HepG2 (cell line): Measurements from ENCODE around the gene EGFLAM.

Source experiments
- ATF7 ChIP-seq, 2 experiments: fragments of 450-650 bp in 1 of 2; sonication (generic) in 1 of 2; formaldehyde crosslinking in 1 of 2; IDR thresholded peaks; 2 replicates each; pipeline versions ENCODE4 v1.4.0 to v1.6.1; 2016 to 2020; ENCODE audit warnings: antibody characterized with exemption in 1 of 2, mild to moderate bottlenecking in 1 of 2, missing genetic modification reagents in 1 of 2
- CTCF ChIP-seq: sonication (generic); formaldehyde crosslinking; IDR thresholded peaks from 2 replicates; pipeline ENCODE4 v1.5.0; 2020; ENCODE audit warnings: mild to moderate bottlenecking, missing genetic modification reagents, moderate library complexity
- ETV5 ChIP-seq: IDR thresholded peaks from 2 replicates; pipeline ENCODE4 v1.6.1; 2018; ENCODE audit warnings: missing biosample characterization, missing genetic modification reagents, inconsistent platforms, borderline replicate concordance
- FOXA1 ChIP-seq, 2 experiments: fragments of 450-650 bp in 1 of 2; sonication (generic) in 1 of 2; formaldehyde crosslinking in 1 of 2; IDR thresholded peaks; 2 replicates each; pipeline versions ENCODE4 v1.4.0 to v1.6.1; 2016 to 2020; ENCODE audit warnings: missing genetic modification reagents in 1 of 2
- HMGXB3 ChIP-seq: sonication (generic); formaldehyde crosslinking; IDR thresholded peaks from 2 replicates; pipeline ENCODE4 v1.4.0; 2020; ENCODE audit warnings: missing genetic modification reagents, borderline replicate concordance
- ZNF331 ChIP-seq: sonication (generic); formaldehyde crosslinking; IDR thresholded peaks from 2 replicates; pipeline ENCODE4 v1.4.0; 2020; ENCODE audit warnings: missing genetic modification reagents
- ZNF674 ChIP-seq: sonication (generic); formaldehyde crosslinking; IDR thresholded peaks from 2 replicates; pipeline ENCODE4 v1.5.0; 2020; ENCODE audit warnings: low read depth, mild to moderate bottlenecking, missing genetic modification reagents

DNA sequence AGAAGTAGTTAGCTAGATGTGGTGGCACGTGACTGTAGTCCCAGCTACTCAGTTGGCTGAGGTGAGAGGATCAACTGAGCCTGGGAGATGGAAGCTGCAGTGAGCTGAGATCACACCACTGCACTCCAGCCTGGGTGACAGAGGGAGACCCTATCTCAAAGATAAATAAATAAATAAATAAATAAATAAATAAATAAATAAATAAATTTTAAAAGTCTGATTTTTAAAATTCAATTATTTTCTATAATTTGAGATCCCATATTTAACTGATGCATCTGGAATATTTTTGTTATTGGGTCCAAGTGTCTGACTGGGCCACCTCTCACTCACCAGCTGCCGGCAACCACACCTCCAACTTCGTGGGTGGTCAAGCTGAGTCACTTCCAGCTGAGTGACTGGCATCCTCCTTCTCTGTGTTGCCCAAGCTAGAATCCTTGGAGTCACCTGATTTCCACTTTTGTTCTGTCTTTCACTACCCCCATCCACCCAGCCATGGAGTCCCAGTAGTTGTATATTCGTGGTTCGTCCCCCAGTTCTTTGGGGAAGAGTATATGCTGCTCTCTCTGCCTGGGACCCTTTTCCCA, 70.9 kb downstream of the EGFLAM start:
- no peak for TF ChIP-seq CTCF (CRISPR knock-in tag)
- TF ChIP-seq FOXA1 (IDR thresholded peaks at IDR 0.05) = no peak
- TF ChIP-seq FOXA1 (CRISPR knock-in tag; IDR thresholded peaks at IDR 0.05) = no peak
- TF ChIP-seq ATF7 (IDR thresholded peaks at IDR 0.05) = no peak
- no peak for TF ChIP-seq ATF7 (CRISPR knock-in tag; IDR thresholded peaks at IDR 0.05)
- no peak for TF ChIP-seq HMGXB3
- TF ChIP-seq ETV5 (CRISPR knock-in tag) = no peak
- TF ChIP-seq ZNF331 = no peak
- TF ChIP-seq ZNF674 (CRISPR knock-in tag) = no peak
